ENCODE data around the gene CHRNA9.

Gene CHRNA9

GRCh38 chr4:40354158-40354557 is 19.0 kb downstream of the CHRNA9 start:
- H3K4me3 ChIP-seq (ENCODE audit: low read depth, low read length): no peak overlapping the region

GRCh38 chr4:40355131-40355530 is 20.0 kb downstream of the CHRNA9 start:
- no peak overlapping the region for H3K4me3 ChIP-seq (ENCODE audit: low read depth, low read length)
- H3K36me3 ChIP-seq (ENCODE audit: control insufficient read depth, insufficient read depth, low read length): no peaks in the 10 kb centered on the region
- H3K9me3 ChIP-seq (ENCODE audit: control insufficient read depth, insufficient read depth, low read length): no peaks in the 10 kb centered on the region
- H3K4me1 ChIP-seq (ENCODE audit: control insufficient read depth, insufficient read depth, low read length): no peaks in the 10 kb centered on the region
- no peak overlapping the region for H3K9ac ChIP-seq (ENCODE audit: low read depth, low read length)
- H3K27me3 ChIP-seq (ENCODE audit: control insufficient read depth, insufficient read depth, low read length): no peaks in the 10 kb centered on the region

More at GRCh38 chr4:40354158-40354557, 19.0 kb downstream of the CHRNA9 start:
- Histone ChIP-seq H3K4me1 (ENCODE audit: control insufficient read depth, insufficient read depth, low read length) (no peaks in the 10 kb centered on the region), H3K36me3 (ENCODE audit: control insufficient read depth, insufficient read depth, low read length) (no peaks in the 10 kb centered on the region), H3K9ac (ENCODE audit: low read depth, low read length) (no peak overlapping the region), H3K9me3 (ENCODE audit: control insufficient read depth, insufficient read depth, low read length) (no peaks in the 10 kb centered on the region), H3K27me3 (ENCODE audit: control insufficient read depth, insufficient read depth, low read length) (no peaks in the 10 kb centered on the region)

GRCh38 chr4:40357738-40358137 is 22.6 kb downstream of the CHRNA9 start:
- H3K4me1 ChIP-seq (ENCODE audit: control insufficient read depth, insufficient read depth, low read length): no peaks in the 10 kb centered on the region
- H3K27me3 ChIP-seq (ENCODE audit: control insufficient read depth, insufficient read depth, low read length): no peaks in the 10 kb centered on the region
- H3K9me3 ChIP-seq (ENCODE audit: control insufficient read depth, insufficient read depth, low read length): no peaks in the 10 kb centered on the region
- H3K4me3 ChIP-seq (ENCODE audit: low read depth, low read length): no peak overlapping the region
- no peaks in the 10 kb centered on the region for H3K36me3 ChIP-seq (ENCODE audit: control insufficient read depth, insufficient read depth, low read length)
- H3K9ac ChIP-seq (ENCODE audit: low read depth, low read length): no peak overlapping the region

- Histone ChIP-seq H3K4me3 (ENCODE audit: low read depth, low read length) (no peak overlapping the region), H3K9ac (ENCODE audit: low read depth, low read length) (no peak overlapping the region), H3K27me3 (ENCODE audit: control insufficient read depth, insufficient read depth, low read length) (no peaks in the 10 kb centered on the region), H3K36me3 (ENCODE audit: control insufficient read depth, insufficient read depth, low read length) (no peaks in the 10 kb centered on the region), H3K9me3 (ENCODE audit: control insufficient read depth, insufficient read depth, low read length) (no peaks in the 10 kb centered on the region), H3K4me1 (ENCODE audit: control insufficient read depth, insufficient read depth, low read length) (no peaks in the 10 kb centered on the region)
These were observed 26.2 kb downstream of the CHRNA9 start for GRCh38 chr4:40361338-40361737.

GRCh38 chr4:40363382-40363920 is 28.3 kb downstream of the CHRNA9 start:
- Histone ChIP-seq H3K4me3 (ENCODE audit: low read depth, low read length) (no peak overlapping the region), H3K27me3 (ENCODE audit: control insufficient read depth, insufficient read depth, low read length) (no peaks in the 10 kb centered on the region), H3K4me1 (ENCODE audit: control insufficient read depth, insufficient read depth, low read length) (no peaks in the 10 kb centered on the region), H3K9ac (ENCODE audit: low read depth, low read length) (no peak overlapping the region), H3K36me3 (ENCODE audit: control insufficient read depth, insufficient read depth, low read length) (no peaks in the 10 kb centered on the region), H3K9me3 (ENCODE audit: control insufficient read depth, insufficient read depth, low read length) (no peaks in the 10 kb centered on the region)

- H3K9ac ChIP-seq (ENCODE audit: low read depth, low read length): no peak overlapping the region
- no peaks in the 10 kb centered on the region for H3K27me3 ChIP-seq (ENCODE audit: control insufficient read depth, insufficient read depth, low read length)
- H3K4me1 ChIP-seq (ENCODE audit: control insufficient read depth, insufficient read depth, low read length): no peaks in the 10 kb centered on the region
- H3K36me3 ChIP-seq (ENCODE audit: control insufficient read depth, insufficient read depth, low read length): no peaks in the 10 kb centered on the region
- H3K9me3 ChIP-seq (ENCODE audit: control insufficient read depth, insufficient read depth, low read length): no peaks in the 10 kb centered on the region
- no peak overlapping the region for H3K4me3 ChIP-seq (ENCODE audit: low read depth, low read length)
These were observed 28.8 kb downstream of the CHRNA9 start for GRCh38 chr4:40363945-40364344.

GRCh38 chr4:40365766-40366165 is 30.6 kb downstream of the CHRNA9 start:
- Histone ChIP-seq H3K36me3 (ENCODE audit: control insufficient read depth, insufficient read depth, low read length) (no peaks in the 10 kb centered on the region), H3K9me3 (ENCODE audit: control insufficient read depth, insufficient read depth, low read length) (no peaks in the 10 kb centered on the region), H3K4me3 (ENCODE audit: low read depth, low read length) (no peak overlapping the region), H3K9ac (ENCODE audit: low read depth, low read length) (no peak overlapping the region), H3K27me3 (ENCODE audit: control insufficient read depth, insufficient read depth, low read length) (no peaks in the 10 kb centered on the region), H3K4me1 (ENCODE audit: control insufficient read depth, insufficient read depth, low read length) (no peaks in the 10 kb centered on the region)

GRCh38 chr4:40367451-40367850 is 32.3 kb downstream of the CHRNA9 start:
- H3K36me3 ChIP-seq (ENCODE audit: control insufficient read depth, insufficient read depth, low read length): no peaks in the 10 kb centered on the region
- no peak overlapping the region for H3K4me3 ChIP-seq (ENCODE audit: low read depth, low read length)
- H3K9ac ChIP-seq (ENCODE audit: low read depth, low read length): no peak overlapping the region
- no peaks in the 10 kb centered on the region for H3K27me3 ChIP-seq (ENCODE audit: control insufficient read depth, insufficient read depth, low read length)
- no peaks in the 10 kb centered on the region for H3K4me1 ChIP-seq (ENCODE audit: control insufficient read depth, insufficient read depth, low read length)
- no peaks in the 10 kb centered on the region for H3K9me3 ChIP-seq (ENCODE audit: control insufficient read depth, insufficient read depth, low read length)

GRCh38 chr4:40369437-40370274 is 34.5 kb downstream of the CHRNA9 start:
- H3K27me3 ChIP-seq (ENCODE audit: control insufficient read depth, insufficient read depth, low read length): no peaks in the 10 kb centered on the region
- no peaks in the 10 kb centered on the region for H3K4me1 ChIP-seq (ENCODE audit: control insufficient read depth, insufficient read depth, low read length)
- no peak overlapping the region for H3K4me3 ChIP-seq (ENCODE audit: low read depth, low read length)
- no peaks in the 10 kb centered on the region for H3K36me3 ChIP-seq (ENCODE audit: control insufficient read depth, insufficient read depth, low read length)
- no peak overlapping the region for H3K9ac ChIP-seq (ENCODE audit: low read depth, low read length)
- H3K9me3 ChIP-seq (ENCODE audit: control insufficient read depth, insufficient read depth, low read length): no peaks in the 10 kb centered on the region

- Histone ChIP-seq H3K9ac (ENCODE audit: low read depth, low read length) (no peak overlapping the region), H3K4me3 (ENCODE audit: low read depth, low read length) (no peak overlapping the region), H3K27me3 (ENCODE audit: control insufficient read depth, insufficient read depth, low read length) (no peaks in the 10 kb centered on the region)
These were observed 37.5 kb downstream of the CHRNA9 start for GRCh38 chr4:40372651-40373050.

GRCh38 chr4:40373636-40374035 is 38.5 kb downstream of the CHRNA9 start:
- Histone ChIP-seq H3K4me3 (ENCODE audit: low read depth, low read length) (no peak overlapping the region), H3K9me3 (ENCODE audit: control insufficient read depth, insufficient read depth, low read length) (no peaks in the 10 kb centered on the region), H3K36me3 (ENCODE audit: control insufficient read depth, insufficient read depth, low read length) (no peaks in the 10 kb centered on the region), H3K27me3 (ENCODE audit: control insufficient read depth, insufficient read depth, low read length) (no peaks in the 10 kb centered on the region), H3K9ac (ENCODE audit: low read depth, low read length) (no peak overlapping the region), H3K4me1 (ENCODE audit: control insufficient read depth, insufficient read depth, low read length) (no peaks in the 10 kb centered on the region)

More at GRCh38 chr4:40372651-40373050, 37.5 kb downstream of the CHRNA9 start:
- no peaks in the 10 kb centered on the region for H3K9me3 ChIP-seq (ENCODE audit: control insufficient read depth, insufficient read depth, low read length)
- no peaks in the 10 kb centered on the region for H3K4me1 ChIP-seq (ENCODE audit: control insufficient read depth, insufficient read depth, low read length)
- H3K36me3 ChIP-seq (ENCODE audit: control insufficient read depth, insufficient read depth, low read length): no peaks in the 10 kb centered on the region

- no peaks in the 10 kb centered on the region for H3K9me3 ChIP-seq (ENCODE audit: control insufficient read depth, insufficient read depth, low read length)
- no peaks in the 10 kb centered on the region for H3K36me3 ChIP-seq (ENCODE audit: control insufficient read depth, insufficient read depth, low read length)
- no peak overlapping the region for H3K4me3 ChIP-seq (ENCODE audit: low read depth, low read length)
- no peak overlapping the region for H3K9ac ChIP-seq (ENCODE audit: low read depth, low read length)
- H3K27me3 ChIP-seq (ENCODE audit: control insufficient read depth, insufficient read depth, low read length): no peaks in the 10 kb centered on the region
- H3K4me1 ChIP-seq (ENCODE audit: control insufficient read depth, insufficient read depth, low read length): peaks cover 5% of the 10 kb centered on the region
These were observed 40.0 kb downstream of the CHRNA9 start for GRCh38 chr4:40375095-40375494.
